ENCODE measurements around the gene OR1F1.
"Not testable (repeated sequence)": the region's sequence is repeated elsewhere in the genome, so short reads cannot be mapped to it uniquely, and the experiment has no call there.

Gene OR1F1

DNA sequence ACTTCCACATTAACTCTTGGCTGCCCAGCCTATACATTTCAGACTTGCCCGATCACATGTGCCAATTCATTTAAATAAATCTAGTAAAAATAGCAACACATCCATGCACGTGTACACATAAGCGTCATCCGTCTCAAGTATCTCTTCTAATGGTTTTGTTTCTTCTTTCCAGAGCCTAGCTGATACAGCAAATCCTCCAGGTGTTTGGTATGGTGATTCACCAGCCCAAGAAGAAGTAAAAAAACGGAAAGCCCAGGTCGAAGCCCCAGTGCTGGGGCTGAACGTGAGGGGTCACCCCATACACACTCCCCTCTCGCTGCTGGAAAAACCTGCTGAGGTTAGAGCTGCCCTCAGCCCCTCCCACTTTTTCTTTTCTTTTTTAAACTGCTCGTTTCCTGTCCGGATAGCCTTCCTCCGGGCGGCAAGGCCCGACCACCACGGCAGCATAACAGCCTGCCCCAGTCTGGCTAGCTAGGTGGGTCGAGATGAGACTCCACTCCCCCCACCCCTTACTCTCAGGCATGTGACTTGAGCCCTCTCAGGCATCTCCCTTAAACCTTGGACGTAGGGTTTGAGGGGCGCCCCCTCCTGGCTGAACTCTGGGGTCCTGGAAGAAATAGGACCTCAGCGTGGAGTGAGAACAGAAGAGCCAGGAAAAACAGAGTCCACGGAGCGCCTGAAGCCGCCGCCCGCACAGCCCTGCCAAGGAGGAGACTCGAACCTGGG, 13.9 kb upstream of the OR1F1 start:
- peak in 1 of 3 donors; percentile 47 for DNase-seq

DNA sequence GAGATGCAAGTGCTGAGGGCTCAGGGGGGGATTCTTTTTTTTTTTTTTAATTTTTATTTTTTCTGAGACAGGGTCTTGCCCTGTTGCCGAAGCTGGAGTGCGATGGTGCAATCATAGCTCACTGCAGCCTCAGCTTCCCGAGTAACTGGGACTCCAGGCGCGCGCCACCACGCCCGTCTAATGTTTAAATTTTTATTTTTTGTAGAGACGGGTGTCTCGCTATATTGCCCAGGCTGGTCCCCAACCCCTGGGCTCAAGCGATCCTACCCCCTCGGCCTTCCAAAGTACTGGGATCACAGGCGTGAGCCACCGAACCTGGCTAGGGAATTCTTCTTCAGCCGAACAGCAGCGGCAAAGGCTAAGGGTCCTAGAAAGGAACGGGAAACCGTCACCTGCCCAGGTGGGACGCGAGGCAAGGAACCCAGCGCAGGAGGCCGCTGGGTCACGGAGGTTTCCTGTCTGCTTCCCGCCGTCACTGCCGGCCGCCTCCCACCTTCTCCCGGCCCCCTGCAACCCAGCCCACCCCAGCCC, 13.3 kb upstream of the OR1F1 start:
- DNase-seq = no peak

DNA sequence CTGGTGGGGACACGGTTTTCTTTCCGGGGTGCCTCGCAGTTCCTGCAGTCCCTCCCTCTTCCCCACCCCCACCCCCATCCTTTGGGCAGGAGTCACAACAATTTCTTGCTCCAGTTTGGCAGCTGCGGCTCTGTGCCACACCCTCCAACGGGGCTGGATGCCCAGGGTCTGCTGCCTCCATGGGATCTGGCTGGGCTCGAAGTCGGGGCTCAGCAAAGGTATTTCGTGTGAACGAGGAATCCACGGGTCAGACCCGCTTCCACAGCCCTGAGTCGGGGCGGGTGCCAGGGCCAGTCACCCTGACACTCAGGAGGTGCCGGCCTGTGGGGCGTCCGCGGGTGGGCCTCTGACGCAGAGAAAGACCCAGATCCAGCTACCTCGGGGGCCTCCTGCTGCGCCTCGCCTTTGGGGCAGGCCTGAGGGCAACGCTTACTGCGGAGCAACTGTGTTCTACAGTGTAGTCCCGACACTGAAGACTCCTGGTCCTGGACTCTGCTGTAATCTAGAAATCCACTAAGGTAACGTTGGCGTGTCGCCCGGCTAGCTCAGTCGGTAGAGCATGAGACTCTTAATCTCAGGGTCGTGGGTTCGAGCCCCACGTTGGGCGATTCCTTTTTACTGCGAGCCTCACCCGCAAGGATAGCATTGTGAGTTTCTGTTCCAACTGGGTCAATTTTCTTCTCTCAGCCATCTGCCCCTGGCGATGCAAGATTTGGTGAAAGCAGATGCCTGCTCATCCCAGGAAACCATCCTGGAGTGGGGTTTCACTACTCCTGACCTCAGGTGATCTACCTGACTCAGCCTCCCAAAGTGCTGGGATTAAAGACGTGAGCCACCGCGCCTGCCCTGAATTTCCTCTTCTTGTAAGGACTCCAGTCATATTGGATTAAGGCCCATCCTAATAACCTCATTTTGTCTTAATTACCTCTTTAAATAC, 12.6 kb upstream of the OR1F1 start:
- no peak for DNase-seq

DNA sequence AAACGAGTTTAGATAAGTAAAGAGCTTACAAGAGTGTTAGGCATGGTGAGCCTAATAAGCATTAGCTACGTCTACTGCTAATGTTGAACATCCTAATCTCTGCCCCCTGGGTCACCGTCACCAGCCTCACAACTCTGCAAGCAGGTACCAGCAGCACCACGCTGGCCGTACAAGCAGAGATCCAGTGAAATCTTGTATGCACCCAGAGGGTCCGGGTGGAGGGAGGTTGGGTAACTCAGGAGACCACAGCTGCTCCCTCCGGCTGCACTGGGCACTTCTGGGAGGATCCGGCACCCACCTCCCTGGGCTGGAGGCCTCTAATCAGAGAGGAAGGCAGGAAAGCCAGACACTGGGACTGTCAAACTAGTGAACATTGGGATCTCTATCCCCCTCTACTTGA, 8.4 kb upstream of the OR1F1 start:
- DNase-seq = no peak

DNA sequence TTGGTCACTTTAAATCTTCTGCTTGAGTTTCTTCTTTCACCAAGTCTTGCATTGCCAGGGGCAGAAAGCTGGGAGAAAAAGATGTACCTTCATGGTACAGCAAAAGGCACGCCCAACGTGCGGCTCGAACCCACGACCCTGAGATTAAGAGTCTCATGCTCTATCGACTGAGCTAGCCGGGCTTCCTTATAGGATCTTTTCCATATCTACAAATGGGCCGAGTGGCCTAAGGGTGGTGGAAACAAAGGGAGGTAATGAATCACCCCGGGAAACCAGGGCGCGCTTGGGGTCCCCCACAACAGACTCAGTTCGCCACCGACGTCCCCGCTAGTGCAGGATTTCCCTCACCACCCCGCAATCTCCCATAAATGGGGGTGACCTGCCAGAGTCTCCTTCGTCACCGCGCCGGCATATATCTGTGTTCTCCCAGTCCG, 7.5 kb upstream of the OR1F1 start:
- no peak for DNase-seq

DNA sequence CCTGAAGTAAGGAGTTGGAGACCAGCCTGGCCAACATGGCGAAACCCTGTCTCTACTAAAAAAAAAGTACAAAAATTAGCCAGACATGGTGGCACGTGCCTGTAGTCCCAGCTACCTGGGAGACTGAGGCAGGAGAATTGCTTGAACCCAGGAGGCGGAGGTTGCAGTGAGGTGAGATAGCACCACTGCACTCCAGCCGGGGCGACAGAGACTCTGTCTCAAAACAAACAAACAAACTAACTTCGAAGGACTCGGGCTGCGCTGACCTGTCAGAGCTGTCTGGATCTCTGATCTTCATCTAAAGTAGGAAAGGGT, 5.8 kb upstream of the OR1F1 start:
- DNase-seq = not testable (repeated sequence)

DNA sequence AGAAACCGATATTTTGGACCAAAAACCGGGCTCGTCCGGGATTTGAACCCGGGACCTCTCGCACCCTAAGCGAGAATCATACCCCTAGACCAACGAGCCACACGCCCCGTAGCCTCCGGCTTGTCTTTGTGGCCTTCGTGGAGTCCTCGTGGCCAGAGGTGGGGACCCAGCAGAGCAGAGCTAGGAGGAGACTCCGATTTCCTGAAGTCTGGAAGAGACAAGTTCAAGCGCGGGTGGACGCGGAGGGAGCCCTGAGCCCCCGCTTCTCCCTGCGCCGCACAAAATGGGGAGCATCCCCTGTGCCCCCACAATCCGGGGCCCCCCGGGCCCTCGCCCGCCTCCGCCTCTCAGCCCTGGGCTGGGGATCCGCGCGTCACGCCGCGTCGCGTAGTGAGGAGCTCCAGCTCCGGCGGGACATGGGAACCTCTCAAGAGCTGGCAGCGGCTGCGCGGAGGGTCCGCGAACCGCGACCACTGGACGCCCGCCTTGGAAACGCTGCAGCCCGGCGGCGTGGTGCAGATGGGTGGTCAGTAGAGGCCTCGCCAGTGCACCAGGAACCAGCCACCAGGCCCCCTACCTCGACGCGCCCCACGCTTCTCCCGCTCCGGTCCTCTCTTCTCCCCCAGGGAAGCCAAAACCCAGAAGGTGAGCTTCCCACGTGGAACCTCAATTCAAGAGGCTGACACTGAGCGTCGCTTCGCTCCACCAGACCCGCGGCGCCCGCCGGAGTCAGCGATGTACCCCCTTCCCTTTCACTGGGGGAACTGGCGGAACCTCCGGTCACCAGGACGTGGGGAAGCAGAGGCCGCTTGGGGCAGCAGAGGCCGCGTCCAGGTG, 5.2 kb upstream of the OR1F1 start:
- DNase-seq = peak; percentile 50 to 65 (median 61)

DNA sequence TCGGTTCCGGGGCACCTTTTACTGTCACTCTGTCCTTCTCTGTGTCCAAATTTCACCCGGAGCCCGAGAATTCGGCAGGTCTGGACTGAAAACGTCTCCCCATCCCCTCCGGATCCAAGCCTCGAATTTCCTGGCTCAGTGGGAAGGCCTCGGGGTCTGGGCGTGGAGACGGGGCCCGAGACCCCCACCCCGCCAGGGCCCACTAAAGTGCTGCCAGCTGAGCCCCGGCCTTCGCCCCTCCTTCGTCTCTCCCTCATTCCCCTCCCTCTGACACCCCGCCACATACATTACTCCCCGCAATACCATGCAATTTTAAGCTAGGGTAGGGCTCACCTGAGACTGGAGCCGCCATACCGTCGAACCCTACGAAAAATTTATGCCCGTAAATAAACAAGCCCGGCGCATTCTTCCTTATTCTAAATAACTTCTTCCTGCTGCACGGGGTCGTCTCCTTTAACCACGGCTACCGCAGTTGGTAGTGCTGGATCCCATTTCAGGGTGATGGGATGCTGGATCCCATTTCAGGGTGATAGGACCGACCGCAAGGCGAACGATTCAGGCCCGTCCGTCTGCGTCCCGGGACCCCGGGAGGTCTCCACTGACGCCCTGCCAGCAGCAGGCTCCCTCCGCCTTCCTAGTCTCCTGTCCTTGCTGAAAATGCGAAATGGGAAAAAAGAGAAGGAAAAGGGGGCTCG, 4.4 kb upstream of the OR1F1 start:
- DNase-seq = no peak

DNA sequence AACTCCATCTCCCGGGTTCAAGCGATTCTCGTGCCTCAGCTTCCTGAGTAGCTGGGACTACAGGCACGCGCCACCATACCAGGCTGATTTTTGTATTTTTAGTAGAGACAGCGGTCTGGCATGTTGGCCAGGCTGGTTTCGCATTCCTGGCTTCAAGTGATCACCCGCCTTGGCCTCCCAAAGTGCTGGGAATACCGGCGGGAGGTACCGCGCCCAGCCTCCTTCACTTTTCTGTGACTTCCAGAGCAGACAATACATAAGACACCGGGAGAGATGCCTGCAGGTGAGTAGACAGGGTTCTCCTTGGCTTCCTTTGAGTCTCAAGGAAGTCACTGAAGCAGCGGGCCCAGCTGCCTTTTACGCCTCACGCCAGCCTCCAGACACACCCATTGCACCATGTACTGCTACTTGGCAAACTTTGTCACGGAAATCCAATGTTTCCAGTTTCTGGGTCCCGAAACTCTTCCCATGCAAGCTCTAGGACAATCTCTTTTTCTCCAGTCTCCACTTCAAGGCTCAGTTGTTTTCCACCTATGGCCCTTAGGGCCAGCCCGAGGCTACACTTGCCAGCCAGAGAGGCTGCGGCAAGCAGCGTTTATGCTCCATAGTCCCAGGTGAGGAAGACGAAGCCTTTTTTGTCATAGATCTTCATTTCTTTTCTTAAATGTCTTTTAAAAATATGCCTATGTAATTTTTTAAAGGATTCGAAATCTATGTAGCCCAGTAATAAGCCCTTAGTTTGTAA, 886 bp upstream of the OR1F1 start:
- DNase-seq = no peak

DNA sequence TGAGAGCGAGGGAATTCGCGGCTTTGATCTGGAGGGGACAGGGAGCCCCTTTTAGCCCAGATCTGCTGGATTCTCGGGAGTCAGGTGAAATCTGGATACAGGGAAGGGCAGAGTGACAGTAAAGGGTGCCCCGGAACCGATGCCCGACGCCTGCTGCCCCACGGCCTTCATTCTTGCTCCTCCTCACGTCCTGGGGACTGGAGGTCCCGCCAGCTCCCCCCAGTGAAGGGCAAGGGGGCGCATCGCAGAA, 596 bp downstream of the OR1F1 start:
- no peak for DNase-seq

DNA sequence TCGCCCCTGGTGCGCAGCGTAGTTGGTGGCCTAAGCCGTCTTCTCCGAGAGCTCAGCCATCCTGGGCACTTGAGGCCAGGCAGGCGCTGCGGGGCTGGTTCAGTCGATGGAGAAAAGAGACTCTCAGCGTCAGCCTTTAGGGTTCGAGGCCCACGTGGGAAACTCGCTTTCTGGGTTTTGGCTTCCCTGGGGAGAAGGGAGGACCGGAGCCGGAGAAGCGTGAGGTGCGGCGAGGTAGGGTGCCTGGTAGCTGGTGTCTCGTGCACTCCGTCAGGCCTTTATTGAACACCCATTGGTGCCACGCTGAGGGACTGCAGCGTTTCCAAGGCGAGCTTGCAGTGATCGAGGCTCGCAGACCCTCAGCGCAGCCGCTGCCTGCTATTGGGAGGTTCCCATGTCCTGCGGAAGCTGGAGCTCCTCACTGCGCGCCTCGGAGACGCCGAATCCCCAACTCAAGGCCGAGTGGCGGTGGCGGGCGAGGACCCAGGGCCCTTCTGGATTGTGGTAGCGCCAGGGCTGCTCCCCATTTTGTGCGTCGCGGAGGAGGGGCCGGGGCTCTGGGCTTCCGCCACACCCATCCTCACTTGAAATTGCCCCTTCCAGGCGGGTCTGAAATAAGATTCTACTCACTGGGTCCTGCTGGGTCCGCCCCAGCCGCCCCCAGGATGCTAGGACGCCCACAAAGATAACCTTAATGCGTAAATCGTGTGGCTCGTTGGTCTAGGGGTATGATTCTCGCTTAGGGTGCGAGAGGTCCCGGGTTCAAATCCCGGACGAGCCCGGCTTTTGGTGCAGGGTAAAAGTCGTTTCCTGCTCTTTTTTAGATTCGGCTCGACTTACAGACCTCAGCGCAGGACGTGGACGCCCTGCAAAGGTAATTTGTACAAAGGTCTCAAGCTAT, 1.2 kb downstream of the OR1F1 start:
- peak in 2 of 3 donors; percentile 23 to 50 for DNase-seq

DNA sequence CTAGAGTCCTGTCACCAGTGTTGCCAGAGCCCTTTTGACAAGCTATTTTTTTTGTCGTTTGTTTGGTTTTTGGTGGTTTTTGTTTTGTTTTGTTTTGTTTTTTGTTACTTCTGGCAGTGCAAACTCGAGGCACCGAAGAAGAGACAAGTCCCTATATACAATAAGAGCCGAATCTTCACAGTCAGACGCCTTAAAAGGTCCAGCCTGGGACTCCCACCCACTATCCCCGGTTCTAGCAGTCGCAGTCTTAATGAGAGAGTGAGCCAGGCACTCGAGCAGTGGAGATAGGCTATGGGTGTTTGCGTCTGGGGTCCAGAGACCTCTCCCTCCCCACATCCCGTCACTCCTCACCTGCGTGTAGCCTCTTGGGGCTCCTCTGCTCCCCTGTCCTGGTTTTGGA, 1.9 kb downstream of the OR1F1 start:
- no peak for DNase-seq

DNA sequence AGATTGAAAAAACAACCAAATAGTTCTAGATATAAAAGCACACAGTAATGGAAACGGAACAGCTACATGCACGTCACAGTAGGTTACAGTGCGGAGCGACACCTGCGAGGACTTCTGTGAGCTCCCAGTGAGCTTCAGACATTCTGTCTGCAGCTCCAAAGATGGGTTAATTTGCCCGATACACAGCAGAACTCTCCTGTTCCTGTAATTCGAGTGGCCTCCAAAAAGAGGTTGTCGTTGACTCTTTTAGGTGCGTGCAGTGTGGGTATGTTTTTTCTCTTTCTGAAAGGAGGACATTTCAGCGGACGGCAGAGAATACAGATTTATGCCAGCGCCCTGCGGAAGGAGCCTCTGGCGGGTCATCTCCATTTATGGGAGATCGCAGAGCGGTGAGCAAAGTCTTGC, 2.9 kb downstream of the OR1F1 start:
- DNase-seq = no peak

DNA sequence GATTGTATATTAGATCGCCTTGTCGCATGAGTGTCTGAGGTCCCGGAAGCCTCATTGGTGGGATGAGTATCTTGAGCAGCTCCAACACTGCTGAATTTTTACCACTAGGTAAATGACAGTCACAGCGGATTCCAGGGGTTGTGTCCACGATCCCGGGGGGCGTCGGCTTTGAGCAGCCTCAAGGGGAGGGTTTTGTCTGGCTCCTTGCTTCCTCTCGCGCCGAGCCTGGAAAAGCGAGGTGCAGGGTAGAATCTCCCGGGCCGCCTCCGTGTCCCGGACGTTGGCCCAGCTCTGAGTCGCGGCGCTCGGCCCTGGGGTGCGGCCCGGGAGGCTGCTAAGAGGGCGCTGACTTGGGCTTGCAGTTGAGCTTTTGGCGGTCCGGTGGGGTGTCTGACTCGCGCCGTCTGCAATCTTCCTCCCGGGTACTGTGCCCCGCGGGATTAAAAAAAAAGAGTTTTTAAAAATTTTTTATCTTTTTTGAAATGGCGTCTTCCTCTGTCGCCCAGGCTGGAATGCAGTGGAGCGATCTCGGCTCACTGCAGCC, 4.5 kb downstream of the OR1F1 start:
- DNase-seq = no peak

DNA sequence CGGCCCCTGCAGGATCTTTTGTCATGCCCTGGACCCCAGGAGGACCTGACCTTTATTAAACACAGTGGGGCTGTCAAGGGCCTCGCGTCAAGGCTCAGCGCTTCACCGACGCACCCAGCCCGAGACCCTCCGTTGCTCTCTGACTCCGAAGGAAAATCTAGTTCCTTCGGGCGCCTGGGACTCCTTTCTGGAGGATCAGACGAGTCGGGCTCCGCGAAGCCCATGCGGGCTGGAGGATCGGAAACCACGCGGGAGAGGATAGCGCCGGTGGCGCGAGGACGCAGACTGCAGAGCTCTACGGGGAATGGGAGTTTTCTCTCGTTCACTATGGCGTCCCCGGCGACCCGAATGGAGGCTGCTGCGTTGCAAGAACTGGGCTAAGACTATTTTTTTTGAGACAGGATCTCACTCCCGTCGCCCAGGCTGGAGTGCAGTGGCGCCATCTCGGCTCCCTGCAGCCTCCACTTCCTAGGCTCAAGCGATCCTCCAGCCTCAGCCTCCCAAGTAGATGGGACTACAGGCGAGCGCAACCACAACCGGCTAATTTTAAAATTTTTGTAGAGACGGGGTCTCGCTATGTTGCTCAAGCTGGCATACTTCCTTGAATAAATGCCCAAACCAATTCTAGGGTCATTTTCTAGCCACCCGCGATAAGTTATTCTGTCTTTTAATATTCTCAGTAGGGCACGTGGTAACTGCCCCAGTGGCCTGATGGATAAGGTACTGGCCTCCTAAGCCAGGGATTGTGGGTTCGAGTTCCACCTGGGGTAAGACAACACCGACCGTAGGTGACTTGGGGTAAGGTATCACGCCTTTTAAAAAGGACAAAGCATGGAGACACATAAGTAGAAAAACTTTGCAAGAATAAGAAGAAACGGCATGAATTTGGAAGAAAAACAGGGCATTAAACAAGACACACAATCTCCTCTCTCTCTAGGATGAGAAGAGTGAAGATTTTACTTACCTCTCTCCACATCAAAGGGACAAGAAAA, 5.5 kb downstream of the OR1F1 start:
- DNase-seq = no peak

DNA sequence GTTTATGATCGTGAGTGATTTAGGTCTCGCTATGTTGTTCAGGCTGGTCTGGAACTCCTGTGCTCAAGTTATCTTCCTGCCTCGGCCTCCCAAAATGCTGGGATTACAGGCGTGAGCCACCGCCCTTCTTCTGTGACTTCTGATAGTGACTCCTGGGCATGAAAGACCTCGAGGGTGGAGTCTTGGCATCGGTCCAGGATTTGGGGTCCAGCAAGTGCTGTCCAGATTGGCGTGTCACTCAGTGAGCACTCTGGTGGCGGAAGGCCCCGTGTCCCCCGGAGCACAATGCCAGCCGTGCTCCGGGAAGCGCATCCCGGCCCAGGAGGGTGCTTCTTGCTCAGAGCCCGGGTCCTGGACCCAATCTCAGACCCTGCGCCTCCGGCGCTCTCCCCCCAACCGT, 6.8 kb downstream of the OR1F1 start:
- no peak for DNase-seq

DNA sequence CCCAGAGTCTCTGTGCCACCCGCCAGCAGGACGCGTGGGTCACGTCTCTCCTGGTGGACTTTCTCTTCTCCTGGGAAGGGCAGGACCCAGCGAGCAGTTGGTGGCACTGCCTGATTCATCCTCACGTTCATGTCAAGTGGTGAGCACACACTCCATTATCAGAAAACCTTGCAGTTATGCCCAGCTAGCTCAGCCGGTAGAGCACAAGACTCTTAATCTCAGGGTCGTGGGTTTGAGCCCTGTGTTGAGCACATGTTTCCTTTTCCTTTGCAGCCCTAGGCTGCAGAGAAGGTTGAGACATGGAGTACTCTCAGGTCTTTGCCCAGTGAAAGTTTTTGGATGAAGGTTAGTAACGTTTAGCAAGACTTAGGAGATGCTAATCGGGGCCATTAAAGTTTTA, 8.0 kb downstream of the OR1F1 start:
- DNase-seq = no peak

DNA sequence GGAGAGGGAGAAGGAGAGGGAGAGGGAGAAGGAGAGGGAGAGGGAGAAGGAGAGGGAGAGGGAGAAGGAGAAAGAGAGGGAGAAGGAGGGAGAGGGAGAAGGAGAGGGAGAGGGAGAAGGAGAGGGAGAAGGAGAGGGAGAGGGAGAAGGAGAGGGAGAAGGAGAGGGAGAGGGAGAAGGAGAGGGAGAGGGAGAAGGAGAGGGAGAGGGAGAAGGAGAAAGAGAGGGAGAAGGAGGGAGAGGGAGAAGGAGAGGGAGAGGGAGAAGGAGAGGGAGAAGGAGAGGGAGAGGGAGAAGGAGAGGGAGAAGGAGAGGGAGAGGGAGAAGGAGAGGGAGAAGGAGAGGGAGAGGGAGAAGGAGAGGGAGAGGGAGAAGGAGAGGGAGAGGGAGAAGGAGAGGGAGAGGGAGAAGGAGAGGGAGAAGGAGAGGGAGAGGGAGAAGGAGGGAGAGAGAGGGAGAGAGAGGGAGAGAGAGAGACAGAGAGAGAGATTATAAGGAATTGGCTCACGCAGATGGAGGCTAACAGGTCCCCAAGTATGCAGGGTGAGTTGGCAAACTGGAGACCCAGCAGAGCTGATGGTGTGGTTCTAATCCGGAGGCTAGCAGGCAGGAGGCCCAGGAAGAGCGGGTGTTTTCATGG, 9.8 kb downstream of the OR1F1 start:
- not testable (repeated sequence) for DNase-seq
